HEK293T (cell line): ENCODE results near the gene ZBTB48.

Source experiments
- BHLHE40 ChIP-seq: fragments of 450-650 bp; IDR thresholded peaks from 2 replicates; pipeline ENCODE4 v1.6.1; 2016; ENCODE audit warnings: mild to moderate bottlenecking, moderate library complexity, borderline replicate concordance
- CTBP1 ChIP-seq: fragments of 450-650 bp; IDR thresholded peaks from 2 replicates; pipeline ENCODE4 v1.6.1; 2016; ENCODE audit warnings: borderline replicate concordance
- FOXA1 ChIP-seq: fragments of 450-650 bp; IDR thresholded peaks from 2 replicates; pipeline ENCODE4 v1.6.1; 2016; ENCODE audit warnings: mild to moderate bottlenecking
- L3MBTL2 ChIP-seq: fragments of 450-650 bp; conservative IDR thresholded peaks from 2 replicates; pipeline ENCODE4 v1.6.1; 2016; ENCODE audit warnings: mild to moderate bottlenecking
- LEF1 ChIP-seq: fragments of 450-650 bp; IDR thresholded peaks from 2 replicates; pipeline ENCODE4 v1.6.1; 2017; ENCODE audit warnings: mild to moderate bottlenecking, borderline replicate concordance
- NFRKB ChIP-seq: fragments of 450-650 bp; IDR thresholded peaks from 2 replicates; pipeline ENCODE4 v1.6.1; 2016; ENCODE audit warnings: mild to moderate bottlenecking, moderate library complexity
- TARDBP ChIP-seq: fragments of 450-650 bp; IDR thresholded peaks from 2 replicates; pipeline ENCODE4 v1.6.1; 2016

GRCh38 chr1:6596351-6596750 is 16.6 kb downstream of the ZBTB48 start:
- TF ChIP-seq FOXA1 (no peak), CTBP1 (no peak), TARDBP (no peak), LEF1 (no peak), L3MBTL2 (no peak), NFRKB (no peak), BHLHE40 (no peak)
